Thymus (tissue), 11 donors: ENCODE data around the gene OR52E5. TPM values are rescaled to one million over a fixed set of nuclear protein-coding genes. Genes with fewer than 3 reads are reported as not detected.

Experiments used
- DNase-seq, 9 donors: peaks; one replicate each; pipeline ENCODE4 v3.0.0-alpha.2; 2013; ENCODE audit warnings: low spot score in 9 of 9, low read depth in 6 of 9, missing footprints in 1 of 9
- H3K27ac ChIP-seq, 2 donors: one replicate each; pipeline ENCODE4 v1.5.1; 2013; ENCODE audit warnings: control low read depth in 1 of 2, low read depth in 1 of 2, low read length in 1 of 2, mild to moderate bottlenecking in 1 of 2, moderate library complexity in 1 of 2
- H3K27me3 ChIP-seq, 2 donors: one replicate each; pipeline ENCODE4 v1.5.1; 2013; ENCODE audit warnings: low read length in 1 of 2; ENCODE audit not compliant: control insufficient read depth in 2 of 2, insufficient read depth in 1 of 2
- H3K36me3 ChIP-seq, 2 donors: one replicate each; pipeline ENCODE4 v1.5.1; 2013; ENCODE audit warnings: low read length in 1 of 2, mild to moderate bottlenecking in 1 of 2, moderate library complexity in 1 of 2; ENCODE audit not compliant: control insufficient read depth in 2 of 2, insufficient read depth in 2 of 2
- H3K4me1 ChIP-seq, 2 donors: one replicate each; pipeline ENCODE4 v1.5.1; 2013; ENCODE audit warnings: low read length in 2 of 2; ENCODE audit not compliant: control insufficient read depth in 2 of 2, insufficient read depth in 2 of 2
- H3K4me3 ChIP-seq, 2 donors: one replicate each; pipeline ENCODE4 v1.5.1; 2013; ENCODE audit warnings: low read length in 2 of 2, control low read depth in 1 of 2, mild to moderate bottlenecking in 1 of 2
- H3K9me3 ChIP-seq, 2 donors: one replicate each; pipeline ENCODE4 v1.5.1; 2013; ENCODE audit warnings: low read length in 1 of 2, mild to moderate bottlenecking in 1 of 2; ENCODE audit not compliant: control insufficient read depth in 2 of 2, insufficient read depth in 1 of 2
- WGBS: extraction: QIAGEN DNeasy Blood & Tissue Kit; methylation state at CpG from one replicate; pipeline ENCODE4 v1.1.7; 2013; 5-methylcytosine and 5-hydroxymethylcytosine counted together
- polyA plus RNA-seq: library from polyadenylated mRNA; stranded (reverse); fragments of 200-250 nt; gene quantifications from one replicate; pipeline ENCODE4 v1.2.3, GENCODE V29; 2013
- total RNA-seq: library from RNA; stranded (reverse); fragments of 120-200 nt; gene quantifications from one replicate; pipeline ENCODE4 v1.2.4, GENCODE V29; 2013
- donor health status: healthy.

OR52E5 gene
- total and polyA plus RNA-seq, 2 donors = 0.05 TPM; not detected in 1

DNA sequence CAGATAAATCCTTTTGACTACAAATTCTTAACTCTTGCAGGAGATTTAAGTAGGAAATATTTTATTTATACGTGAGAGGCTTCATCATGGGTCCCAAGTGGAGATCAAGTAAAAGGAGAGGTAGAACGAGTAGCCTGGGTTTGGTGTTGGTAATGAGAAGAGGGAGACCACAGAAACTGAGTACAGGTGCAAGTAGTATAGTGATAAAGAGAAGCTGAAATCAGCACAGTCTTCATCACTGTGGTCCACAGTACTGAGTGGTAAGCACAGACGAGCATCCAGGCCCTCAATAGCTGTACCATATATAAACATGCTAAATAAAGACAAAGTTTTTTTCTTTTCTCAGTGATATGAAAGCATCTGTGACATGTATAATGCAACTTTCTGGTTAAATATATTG, 5.8 kb upstream of the OR52E5 start:
- no peak overlapping the region for H3K4me3 ChIP-seq
- no peaks in the 10 kb centered on the region for H3K9me3 ChIP-seq
- DNase-seq = no peak
- no peaks in the 10 kb centered on the region for H3K36me3 ChIP-seq
- H3K27me3 ChIP-seq = no peaks in the 10 kb centered on the region
- H3K27ac ChIP-seq = no peak overlapping the region
- WGBS = 89% methylated on average over 3 of the region's 3 CpGs
- no peaks in the 10 kb centered on the region for H3K4me1 ChIP-seq

DNA sequence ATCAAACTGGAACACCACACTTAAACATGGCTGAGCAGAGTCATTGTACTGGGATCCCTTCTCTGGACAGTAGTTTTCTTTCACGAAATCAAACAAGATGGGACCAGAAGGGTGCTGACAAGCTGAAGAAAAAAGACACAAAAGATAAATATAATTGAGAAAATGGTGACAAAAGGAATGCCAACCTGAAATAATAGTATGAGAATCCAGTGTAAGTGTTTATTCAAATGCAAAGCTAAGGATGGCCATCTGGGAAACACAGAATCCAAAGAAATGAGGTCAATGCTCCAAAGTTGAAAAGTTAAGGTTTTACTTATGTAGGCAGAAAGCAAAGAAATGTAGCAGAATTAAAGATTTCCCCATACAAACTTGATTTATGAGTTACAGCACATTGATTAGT, 5.3 kb upstream of the OR52E5 start:
- no peak for DNase-seq
- H3K27me3 ChIP-seq = no peaks in the 10 kb centered on the region
- H3K4me3 ChIP-seq = no peak overlapping the region
- no peaks in the 10 kb centered on the region for H3K9me3 ChIP-seq
- no peaks in the 10 kb centered on the region for H3K36me3 ChIP-seq
- 84% methylated on average over 1 of the region's 1 CpG for WGBS
- no peaks in the 10 kb centered on the region for H3K4me1 ChIP-seq
- no peak overlapping the region for H3K27ac ChIP-seq

DNA sequence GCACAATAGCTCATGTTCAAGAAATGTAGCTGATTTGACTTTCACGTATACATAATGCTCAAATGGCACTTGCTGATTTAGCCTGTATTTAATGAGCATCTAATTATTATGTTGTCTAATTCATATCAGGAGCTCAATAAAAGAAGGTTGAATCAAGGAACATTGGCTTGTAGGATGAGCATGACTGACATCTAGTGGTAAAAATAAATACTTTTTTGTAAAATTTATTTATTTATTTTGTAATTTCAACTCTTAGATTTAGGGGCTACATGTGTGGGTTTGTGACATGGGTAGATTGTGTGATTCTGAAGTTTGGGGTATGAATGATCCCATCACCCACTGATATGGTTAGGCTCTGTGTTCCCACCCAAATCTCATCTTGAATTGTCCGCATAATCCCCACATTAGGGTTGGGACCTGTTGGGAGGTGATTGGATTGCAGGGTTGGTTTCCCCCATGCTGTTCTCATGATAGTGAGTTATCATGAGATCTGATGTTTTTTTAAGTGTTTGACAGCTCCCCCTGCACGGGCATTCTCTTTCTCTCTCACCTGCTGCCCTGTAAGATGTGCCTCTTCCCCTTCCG, 1.7 kb upstream of the OR52E5 start:
- no peak overlapping the region for H3K4me3 ChIP-seq
- no peaks in the 10 kb centered on the region for H3K27me3 ChIP-seq
- H3K27ac ChIP-seq = no peak overlapping the region
- no peak for DNase-seq
- H3K4me1 ChIP-seq = no peaks in the 10 kb centered on the region
- no peaks in the 10 kb centered on the region for H3K9me3 ChIP-seq
- H3K36me3 ChIP-seq = no peaks in the 10 kb centered on the region
- 70% methylated on average over 4 of the region's 4 CpGs for WGBS

DNA sequence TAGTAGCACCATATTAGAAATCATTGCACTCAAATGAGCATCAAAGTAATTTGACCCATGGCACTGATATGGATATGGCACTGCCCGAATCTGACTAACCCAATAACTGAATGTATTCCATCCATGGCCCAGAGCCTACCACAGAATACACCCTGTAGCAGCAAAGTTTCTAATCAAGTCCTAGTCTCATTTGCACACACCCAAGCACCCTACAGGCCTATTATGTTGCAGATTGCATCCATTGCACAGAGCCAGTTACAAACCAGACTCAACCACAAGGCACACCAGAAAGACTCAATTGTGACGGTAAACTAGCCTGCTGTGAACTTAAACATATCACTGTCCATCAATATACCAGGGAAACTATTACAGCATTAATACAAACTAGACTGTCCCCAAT, 6.5 kb downstream of the OR52E5 start:
- 95% methylated on average over 2 of the region's 2 CpGs for WGBS
- no peaks in the 10 kb centered on the region for H3K27me3 ChIP-seq
- no peaks in the 10 kb centered on the region for H3K36me3 ChIP-seq
- no peak for DNase-seq
- H3K4me1 ChIP-seq = no peaks in the 10 kb centered on the region
- no peak overlapping the region for H3K27ac ChIP-seq
- no peak overlapping the region for H3K4me3 ChIP-seq
- no peaks in the 10 kb centered on the region for H3K9me3 ChIP-seq

DNA sequence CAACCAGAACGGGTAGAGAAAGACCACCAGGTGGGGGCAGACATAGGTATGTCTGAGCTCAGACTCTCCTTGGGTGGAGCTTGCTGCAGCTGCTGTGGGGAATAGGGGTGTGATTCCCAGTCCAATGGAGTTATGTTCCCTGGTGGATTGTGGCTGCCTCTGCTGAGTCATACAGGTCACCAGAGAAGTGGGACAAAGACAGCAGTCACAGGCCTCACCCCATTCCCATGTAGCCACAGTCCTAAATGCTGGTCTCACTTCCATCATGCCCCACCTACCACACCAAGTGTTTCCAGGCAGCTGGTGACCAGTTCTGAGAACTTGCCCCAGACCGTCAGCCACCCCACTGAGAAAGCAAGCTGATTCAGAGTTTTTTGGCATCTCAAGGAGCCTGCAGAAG, 17.5 kb downstream of the OR52E5 start:
- Histone ChIP-seq H3K27ac (no peak overlapping the region), H3K27me3 (no peaks in the 10 kb centered on the region), H3K36me3 (no peaks in the 10 kb centered on the region), H3K9me3 (no peaks in the 10 kb centered on the region), H3K4me1 (no peaks in the 10 kb centered on the region), H3K4me3 (no peak overlapping the region)
- no peak for DNase-seq
- 88% methylated on average over 2 of the region's 2 CpGs for WGBS

DNA sequence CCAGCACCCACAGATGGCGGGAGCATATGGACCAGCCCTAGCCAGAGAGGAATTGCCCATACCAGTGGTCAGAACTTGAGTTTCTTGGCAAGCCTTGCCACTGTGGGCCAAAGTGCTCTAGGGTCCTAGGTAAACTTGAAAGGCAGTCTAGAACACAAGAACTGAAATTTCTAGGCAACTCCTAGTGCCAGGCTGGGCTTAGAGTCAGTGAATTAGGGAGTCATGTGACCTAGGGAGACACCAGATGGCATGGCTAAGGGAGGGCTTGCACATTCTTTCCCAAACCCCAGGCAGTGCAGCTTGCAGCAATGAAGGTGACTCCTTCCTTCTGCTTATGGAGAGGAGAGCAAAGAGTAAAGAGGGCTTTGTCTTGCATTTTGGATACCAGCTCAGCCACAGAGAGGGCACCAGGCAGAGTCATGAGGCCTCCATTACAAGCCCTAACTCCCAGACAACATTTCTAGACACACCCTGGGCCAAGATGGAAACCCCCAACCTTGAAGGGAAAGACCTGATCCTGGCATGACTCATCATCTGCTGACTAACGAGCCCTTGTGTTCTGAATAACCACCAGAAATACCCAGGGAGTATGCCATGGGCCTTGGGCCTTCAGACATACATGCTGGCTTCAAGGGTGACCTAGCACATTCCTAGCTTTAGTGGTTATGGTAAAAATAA, 29.9 kb downstream of the OR52E5 start:
- Histone ChIP-seq H3K4me3 (no peak overlapping the region), H3K4me1 (no peaks in the 10 kb centered on the region), H3K27ac (no peak overlapping the region), H3K9me3 (peaks cover 0 to under 1% of the 10 kb centered on the region in 2 donors), H3K27me3 (no peaks in the 10 kb centered on the region), H3K36me3 (no peaks in the 10 kb centered on the region)
- DNase-seq = no peak
- 87% methylated on average over 2 of the region's 2 CpGs for WGBS

DNA sequence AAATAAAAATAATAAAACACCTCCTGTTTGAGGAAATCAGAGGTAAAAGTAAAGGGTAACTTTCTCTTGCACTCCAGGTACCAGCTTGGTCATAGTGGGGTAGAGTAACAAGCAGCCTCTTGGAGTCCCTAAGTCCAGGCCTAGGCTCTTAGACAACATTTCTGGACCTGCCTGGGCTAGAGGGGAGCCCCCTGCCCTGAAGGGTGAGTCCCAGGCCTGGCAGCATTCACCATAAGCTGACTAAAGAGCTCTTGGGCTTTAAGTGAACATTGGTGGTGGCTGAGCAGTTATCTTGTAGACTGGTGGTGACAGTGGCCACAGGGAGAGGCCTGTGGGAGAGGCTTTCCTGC, 30.4 kb downstream of the OR52E5 start:
- no peak for DNase-seq
- Histone ChIP-seq H3K36me3 (no peaks in the 10 kb centered on the region), H3K4me1 (no peaks in the 10 kb centered on the region), H3K27me3 (no peaks in the 10 kb centered on the region), H3K4me3 (no peak overlapping the region), H3K9me3 (peaks cover 0 to 5% of the 10 kb centered on the region in 2 donors), H3K27ac (no peak overlapping the region)

DNA sequence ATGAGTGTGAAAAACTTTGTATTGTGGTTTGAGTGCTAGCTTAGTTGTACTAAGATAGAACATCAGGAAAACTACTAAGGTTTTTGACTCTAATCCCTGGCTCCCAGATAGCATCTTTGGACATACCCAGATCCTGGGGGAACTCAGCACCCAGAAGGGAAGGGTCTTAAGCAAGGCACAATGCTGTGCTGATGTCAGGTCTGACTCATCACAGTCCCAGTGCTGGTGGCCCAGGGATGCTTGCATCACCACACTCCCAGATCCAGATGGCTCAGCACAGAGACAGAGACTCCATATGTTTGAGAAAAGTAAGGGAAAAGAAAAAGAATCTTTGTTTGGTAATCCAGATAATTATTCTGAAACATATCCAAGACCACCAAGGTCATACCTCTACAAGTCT, 30.8 kb downstream of the OR52E5 start:
- Histone ChIP-seq H3K4me1 (no peaks in the 10 kb centered on the region), H3K9me3 (peaks cover 0 to 9% of the 10 kb centered on the region in 2 donors), H3K27me3 (no peaks in the 10 kb centered on the region), H3K27ac (no peak overlapping the region), H3K36me3 (no peaks in the 10 kb centered on the region), H3K4me3 (no peak overlapping the region)
- DNase-seq = no peak

DNA sequence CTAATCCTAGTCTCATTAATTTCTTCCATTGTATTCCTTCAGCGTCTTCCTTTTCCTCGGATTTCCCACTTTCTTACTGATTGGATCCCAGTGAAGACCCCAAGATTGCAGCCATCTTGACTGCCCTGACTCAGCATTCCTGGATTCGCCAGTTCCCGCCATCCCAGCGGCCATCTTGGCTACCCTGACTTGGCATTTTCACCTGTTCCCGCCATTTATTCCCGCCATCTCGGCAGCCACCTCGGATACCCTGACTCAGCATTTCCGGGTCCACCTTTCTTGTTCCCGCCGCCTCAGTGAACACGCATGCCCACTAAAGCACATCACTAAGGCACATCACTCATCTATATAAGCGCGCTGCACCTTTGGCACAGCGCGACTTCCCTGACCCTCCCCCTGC, 35.3 kb downstream of the OR52E5 start:
- Histone ChIP-seq H3K4me1 (no peaks in the 10 kb centered on the region), H3K4me3 (no peak overlapping the region), H3K27me3 (no peaks in the 10 kb centered on the region), H3K9me3 (peaks cover 4 to 48% of the 10 kb centered on the region in 2 donors), H3K36me3 (no peaks in the 10 kb centered on the region), H3K27ac (no peak overlapping the region)
- no peak for DNase-seq
- 98% methylated on average over 17 of the region's 17 CpGs for WGBS
